CD4-positive, CD25-positive, alpha-beta regulatory T cell (primary cell): ENCODE results near the gene MMP24. TPM values are rescaled to one million over a fixed set of nuclear protein-coding genes. Genes with fewer than 3 reads are reported as not detected.

ENCODE experiments used
- ATAC-seq, 2 donors: fragments of 150-1000 bp; cut with Tn5 transposase; one replicate each; pipeline ENCODE4 v1.10.0; 2021; ENCODE audit warnings: low read depth in 2 of 2, moderate number of reproducible peaks in 2 of 2, moderate library complexity in 1 of 2
- DNase-seq, 3 donors: peaks; one replicate each; pipeline versions ENCODE4 v3.0.0 to v3.0.0-alpha.2; 2012 to 2022; ENCODE audit warnings: mixed read lengths in 1 of 3
- H3K27ac ChIP-seq: one replicate; pipeline ENCODE4 v1.7.0; 2013; ENCODE audit warnings: mild to moderate bottlenecking, low read length; ENCODE audit not compliant: insufficient read depth, poor library complexity, severe bottlenecking
- H3K27me3 ChIP-seq: one replicate; pipeline ENCODE4 v1.7.0; 2013; ENCODE audit warnings: low read length; ENCODE audit not compliant: control insufficient read depth, insufficient read depth
- H3K36me3 ChIP-seq: one replicate; pipeline ENCODE4 v1.7.0; 2013; ENCODE audit warnings: mild to moderate bottlenecking, low read length, moderate library complexity; ENCODE audit not compliant: control insufficient read depth, insufficient read depth
- H3K4me1 ChIP-seq: 2 replicates; pipeline ENCODE4 v1.7.0; 2013; ENCODE audit warnings: mild to moderate bottlenecking, low read length; ENCODE audit not compliant: insufficient read depth, control insufficient read depth, poor library complexity, severe bottlenecking
- H3K4me3 ChIP-seq: one replicate; pipeline ENCODE4 v1.7.0; 2013; ENCODE audit warnings: low read depth, mild to moderate bottlenecking, low read length, moderate library complexity
- H3K9me3 ChIP-seq, 2 experiments: 1 replicate in 1 of 2; 2 replicates in 1 of 2; pipeline ENCODE4 v1.7.0; 2013; ENCODE audit warnings: low read length in 2 of 2, mild to moderate bottlenecking in 1 of 2, moderate library complexity in 1 of 2; ENCODE audit not compliant: control insufficient read depth in 2 of 2
- H3K27ac Mint-ChIP-seq, 3 donors: one replicate each; pipeline ENCODE4 v1.8.0; 2020 to 2022; ENCODE audit warnings: mild to moderate bottlenecking in 3 of 3, mixed read lengths in 3 of 3, moderate library complexity in 2 of 3
- H3K27me3 Mint-ChIP-seq: one replicate; pipeline ENCODE4 v1.8.0; 2022; ENCODE audit warnings: mild to moderate bottlenecking, mixed read lengths
- H3K36me3 Mint-ChIP-seq: one replicate; pipeline ENCODE4 v1.8.0; 2020; ENCODE audit warnings: mixed read lengths
- H3K4me1 Mint-ChIP-seq, 4 donors: one replicate each; pipeline ENCODE4 v1.8.0; 2020 to 2022; ENCODE audit warnings: mixed read lengths in 4 of 4, mild to moderate bottlenecking in 1 of 4
- H3K4me3 Mint-ChIP-seq, 4 donors: one replicate each; pipeline ENCODE4 v1.8.0; 2020 to 2022; ENCODE audit warnings: mild to moderate bottlenecking in 4 of 4, mixed read lengths in 4 of 4, moderate library complexity in 3 of 4
- H3K9me3 Mint-ChIP-seq, 7 donors: one replicate each; pipeline ENCODE4 v1.8.0; 2020 to 2022; ENCODE audit warnings: mixed read lengths in 7 of 7, mild to moderate bottlenecking in 3 of 7, moderate library complexity in 2 of 7
- polyA plus RNA-seq, 4 donors: library from polyadenylated mRNA; unstranded; fragments of 300-500 nt; fragmentation: Illumina TruSeq; gene quantifications; one replicate each; pipeline ENCODE4 v1.2.3, GENCODE V29; 2021
- total RNA-seq: library from RNA; stranded (reverse); gene quantifications from one replicate; pipeline ENCODE4 v1.2.3, GENCODE V29; 2022

MMP24 gene
- total and polyA plus RNA-seq, 5 donors from 2014 or later = 0.05 to 0.16 (median 0.09) TPM; not detected in 1

DNA sequence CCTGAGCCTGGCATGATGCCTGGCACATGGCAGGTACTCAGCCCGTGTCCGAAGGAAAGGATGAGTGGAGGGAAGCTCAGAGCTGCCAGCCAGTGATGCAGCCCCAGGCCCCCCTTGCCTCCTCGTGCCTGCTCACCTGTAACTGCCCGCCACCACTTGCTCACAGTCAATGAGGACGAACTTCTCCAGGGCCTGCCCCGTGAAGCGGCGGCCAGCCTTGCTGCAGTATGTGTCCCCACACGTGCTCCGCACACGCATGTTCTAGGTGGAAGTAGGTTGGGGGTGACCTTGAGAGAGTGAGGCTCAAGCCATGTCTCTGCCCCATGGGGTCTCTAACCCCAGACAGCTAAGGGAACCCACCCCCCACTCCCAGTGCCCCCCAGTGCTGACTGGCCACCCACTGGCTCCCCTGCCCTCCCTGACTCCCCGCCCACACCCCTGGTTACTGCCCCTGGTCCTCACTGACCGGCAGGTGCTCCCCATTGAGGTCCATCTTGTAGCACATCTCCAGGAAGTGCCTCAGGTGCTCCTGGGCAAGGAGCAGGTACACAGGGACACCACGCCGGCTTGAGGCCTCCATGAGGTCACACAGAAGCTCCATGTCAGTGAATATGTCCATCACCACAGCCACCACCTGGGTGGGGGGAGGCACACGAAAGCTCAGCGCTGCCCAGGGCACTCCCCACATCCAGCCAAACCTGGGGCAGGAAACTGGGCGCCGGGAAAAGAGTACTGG lies 62.0 kb downstream of the MMP24 start:
- peaks cover 0 to 19% (median 11%) of the 10 kb centered on the region in 4 donors for H3K4me1 Mint-ChIP-seq
- no peak for ATAC-seq
- peak overlapping the region in 1 of 4 donors; percentile 68 for H3K4me3 Mint-ChIP-seq
- peaks cover 3% of the 10 kb centered on the region for H3K27me3 Mint-ChIP-seq
- no peaks in the 10 kb centered on the region for H3K9me3 Mint-ChIP-seq
- Histone ChIP-seq H3K36me3 (no peaks in the 10 kb centered on the region), H3K27me3 (no peaks in the 10 kb centered on the region), H3K4me3 (no peak overlapping the region), H3K9me3 (no peaks in the 10 kb centered on the region), H3K27ac (no peak overlapping the region), H3K4me1 (peaks cover 16% of the 10 kb centered on the region)
- no peaks in the 10 kb centered on the region for H3K36me3 Mint-ChIP-seq
- peak overlapping the region in 1 of 3 donors; percentile 36 for H3K27ac Mint-ChIP-seq
- no peak for DNase-seq

GRCh38 chr20:35290186-35290886 lies 63.8 kb downstream of the MMP24 start:
- Mint-ChIP-seq H3K4me3 (peak overlapping the region in 2 of 4 donors; percentile 47 to 74), H3K9me3 (no peaks in the 10 kb centered on the region), H3K4me1 (peaks cover 0 to 7% (median 0%) of the 10 kb centered on the region in 4 donors), H3K27me3 (peaks cover 6% of the 10 kb centered on the region), H3K27ac (peak overlapping the region in 1 of 3 donors; percentile 25), H3K36me3 (no peaks in the 10 kb centered on the region)
- Histone ChIP-seq H3K4me1 (peaks cover 1% of the 10 kb centered on the region), H3K27me3 (no peaks in the 10 kb centered on the region), H3K36me3 (no peaks in the 10 kb centered on the region), H3K27ac (no peak overlapping the region), H3K9me3 (no peaks in the 10 kb centered on the region), H3K4me3 (no peak overlapping the region)
- ATAC-seq (no peak), DNase-seq (no peak)

- no peak for ATAC-seq
- Mint-ChIP-seq H3K27me3 (peaks cover 6% of the 10 kb centered on the region), H3K36me3 (no peaks in the 10 kb centered on the region)
Measured at GRCh38 chr20:35290887-35291417, 64.5 kb downstream of the MMP24 start.

GRCh38 chr20:35291654-35292503 lies 65.4 kb downstream of the MMP24 start, which contains the start of gene FAM83C:
FAM83C (minus strand) TSS chr20:35292425; CDS start chr20:35292304, 121 bp downstream.
- Mint-ChIP-seq H3K4me3 (peak within 1 kb of the TSS in 1 of 4 donors; percentile 29), H3K27me3 (peaks cover 6% of the 10 kb centered on the region), H3K36me3 (no peaks in the 10 kb centered on the region), H3K27ac (no peak within 1 kb of the TSS), H3K9me3 (no peaks in the 10 kb centered on the region), H3K4me1 (no peaks in the 10 kb centered on the region)
- Histone ChIP-seq H3K27me3 (no peaks in the 10 kb centered on the region), H3K4me1 (no peaks in the 10 kb centered on the region), H3K4me3 (no peak within 1 kb of the TSS), H3K9me3 (no peaks in the 10 kb centered on the region), H3K27ac (no peak within 1 kb of the TSS), H3K36me3 (no peaks in the 10 kb centered on the region)
- DNase-seq (no peak), ATAC-seq (no peak)

More at GRCh38 chr20:35290887-35291417, 64.5 kb downstream of the MMP24 start:
- no peak overlapping the region for H3K27ac ChIP-seq
- H3K4me1 Mint-ChIP-seq = peaks cover 0 to 2% (median 0%) of the 10 kb centered on the region in 4 donors
- H3K9me3 Mint-ChIP-seq = no peaks in the 10 kb centered on the region
- H3K27ac Mint-ChIP-seq = no peak overlapping the region
- H3K4me3 ChIP-seq = no peak overlapping the region
- no peaks in the 10 kb centered on the region for H3K27me3 ChIP-seq
- H3K36me3 ChIP-seq = no peaks in the 10 kb centered on the region
- H3K4me3 Mint-ChIP-seq = no peak overlapping the region
- no peaks in the 10 kb centered on the region for H3K4me1 ChIP-seq
- no peaks in the 10 kb centered on the region for H3K9me3 ChIP-seq
- DNase-seq = no peak

DNA sequence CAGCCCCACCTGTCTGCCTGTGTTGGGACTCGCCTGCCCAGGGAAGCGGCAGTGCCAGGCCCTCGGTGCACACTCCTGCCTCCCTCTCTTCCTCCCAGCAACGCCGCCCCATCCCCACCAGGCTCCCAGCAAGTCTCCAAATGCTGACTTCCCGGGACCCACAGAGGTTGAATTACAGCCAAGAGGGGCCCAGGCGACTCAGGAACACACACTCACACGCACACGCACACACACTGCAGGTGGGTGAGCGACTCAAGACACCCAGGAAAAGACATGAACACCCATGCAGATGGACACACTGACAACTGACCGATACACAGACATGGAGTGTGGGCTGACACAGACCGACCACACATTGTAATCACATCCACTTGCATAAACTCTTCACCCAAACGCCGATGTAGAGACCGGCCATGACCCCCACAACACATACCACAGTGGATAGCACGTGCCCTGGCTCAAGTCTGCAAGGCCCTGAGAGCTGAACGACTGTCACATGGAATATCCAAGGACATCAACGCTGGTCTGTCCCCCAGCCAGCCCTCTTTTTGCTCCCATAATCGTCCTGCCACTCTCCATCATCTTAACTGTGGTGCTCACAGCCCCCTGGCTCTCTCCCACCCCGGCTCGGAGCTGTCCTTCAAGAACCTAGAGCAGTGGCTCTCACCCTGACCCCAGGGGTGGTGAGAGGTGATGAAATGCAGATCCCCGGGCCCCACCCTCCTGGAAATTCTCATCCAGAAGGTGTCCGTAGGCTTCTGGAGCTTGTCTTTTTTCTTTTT lies 66.2 kb downstream of the MMP24 start:
- no peak overlapping the region for H3K4me3 ChIP-seq
- no peak overlapping the region for H3K27ac ChIP-seq
- H3K27me3 ChIP-seq = no peaks in the 10 kb centered on the region
- Mint-ChIP-seq H3K4me3 (peak overlapping the region in 1 of 4 donors; percentile 29), H3K9me3 (no peaks in the 10 kb centered on the region), H3K27ac (no peak overlapping the region), H3K36me3 (no peaks in the 10 kb centered on the region), H3K4me1 (no peaks in the 10 kb centered on the region), H3K27me3 (peaks cover 6% of the 10 kb centered on the region)
- H3K9me3 ChIP-seq = no peaks in the 10 kb centered on the region
- ATAC-seq (no peak), DNase-seq (no peak)
- no peaks in the 10 kb centered on the region for H3K4me1 ChIP-seq
- H3K36me3 ChIP-seq = no peaks in the 10 kb centered on the region

DNA sequence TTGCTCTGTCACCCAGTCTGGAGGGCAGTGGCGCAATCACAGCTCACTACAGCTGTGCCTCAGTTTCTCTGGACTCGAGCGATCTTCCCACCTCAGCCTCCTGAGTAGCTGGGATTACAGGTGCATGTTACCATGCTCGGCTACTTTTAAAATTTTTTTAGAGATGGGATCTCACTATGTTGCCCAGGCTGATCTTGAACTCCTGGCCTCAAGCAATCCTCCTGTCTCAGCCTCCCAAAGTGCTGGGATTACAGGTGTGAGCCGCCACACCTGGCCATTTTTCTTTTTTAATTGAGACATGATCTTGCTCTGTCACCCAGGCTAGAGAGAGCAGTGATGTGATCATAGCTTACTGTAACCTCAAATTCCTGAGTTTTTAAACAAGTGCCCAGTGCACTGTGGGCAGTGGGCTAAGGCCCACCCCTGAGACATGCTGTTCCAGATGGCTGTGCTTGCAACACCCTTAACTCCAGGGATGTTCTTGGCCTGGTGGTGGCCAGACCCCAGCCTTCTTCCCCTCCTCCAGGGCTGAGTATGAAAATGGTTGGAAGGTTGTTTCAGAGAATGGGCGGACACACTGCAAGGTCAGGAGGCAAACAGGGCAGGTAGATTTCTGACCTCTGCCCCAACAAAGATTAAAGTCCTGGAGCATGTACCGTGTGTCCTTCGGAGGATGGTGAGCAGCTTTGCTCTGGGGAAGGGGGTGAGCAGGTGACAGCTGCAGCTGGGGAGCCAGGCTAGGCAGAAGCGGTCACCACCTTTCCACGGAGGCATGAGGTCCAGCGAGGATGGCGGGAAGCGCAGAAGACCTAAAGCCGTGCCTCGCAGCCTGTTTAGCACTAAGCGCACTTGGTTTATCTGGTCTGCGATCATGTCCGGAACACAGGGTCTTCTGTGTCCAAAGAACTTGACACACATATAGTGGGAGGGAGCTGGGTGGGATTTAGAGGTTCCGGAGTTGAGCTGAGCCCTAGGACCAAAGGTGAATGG lies 67.1 kb downstream of the MMP24 start:
- DNase-seq = no peak
- Histone ChIP-seq H3K4me3 (no peak overlapping the region), H3K36me3 (no peaks in the 10 kb centered on the region), H3K4me1 (no peaks in the 10 kb centered on the region), H3K9me3 (no peaks in the 10 kb centered on the region), H3K27me3 (no peaks in the 10 kb centered on the region), H3K27ac (no peak overlapping the region)
- Mint-ChIP-seq H3K36me3 (no peaks in the 10 kb centered on the region), H3K27ac (no peak overlapping the region), H3K27me3 (peaks cover 6% of the 10 kb centered on the region), H3K9me3 (peaks cover 0 to 3% (median 0%) of the 10 kb centered on the region in 7 donors), H3K4me1 (no peaks in the 10 kb centered on the region), H3K4me3 (no peak overlapping the region)
- no peak for ATAC-seq
